ENCODE data around the gene KRTAP10-1. TPM values are rescaled to one million over a fixed set of nuclear protein-coding genes. Genes with fewer than 3 reads are reported as not detected.

KRTAP10-1 gene
- total RNA-seq, 1 donor from 2014 or later: not detected

DNA sequence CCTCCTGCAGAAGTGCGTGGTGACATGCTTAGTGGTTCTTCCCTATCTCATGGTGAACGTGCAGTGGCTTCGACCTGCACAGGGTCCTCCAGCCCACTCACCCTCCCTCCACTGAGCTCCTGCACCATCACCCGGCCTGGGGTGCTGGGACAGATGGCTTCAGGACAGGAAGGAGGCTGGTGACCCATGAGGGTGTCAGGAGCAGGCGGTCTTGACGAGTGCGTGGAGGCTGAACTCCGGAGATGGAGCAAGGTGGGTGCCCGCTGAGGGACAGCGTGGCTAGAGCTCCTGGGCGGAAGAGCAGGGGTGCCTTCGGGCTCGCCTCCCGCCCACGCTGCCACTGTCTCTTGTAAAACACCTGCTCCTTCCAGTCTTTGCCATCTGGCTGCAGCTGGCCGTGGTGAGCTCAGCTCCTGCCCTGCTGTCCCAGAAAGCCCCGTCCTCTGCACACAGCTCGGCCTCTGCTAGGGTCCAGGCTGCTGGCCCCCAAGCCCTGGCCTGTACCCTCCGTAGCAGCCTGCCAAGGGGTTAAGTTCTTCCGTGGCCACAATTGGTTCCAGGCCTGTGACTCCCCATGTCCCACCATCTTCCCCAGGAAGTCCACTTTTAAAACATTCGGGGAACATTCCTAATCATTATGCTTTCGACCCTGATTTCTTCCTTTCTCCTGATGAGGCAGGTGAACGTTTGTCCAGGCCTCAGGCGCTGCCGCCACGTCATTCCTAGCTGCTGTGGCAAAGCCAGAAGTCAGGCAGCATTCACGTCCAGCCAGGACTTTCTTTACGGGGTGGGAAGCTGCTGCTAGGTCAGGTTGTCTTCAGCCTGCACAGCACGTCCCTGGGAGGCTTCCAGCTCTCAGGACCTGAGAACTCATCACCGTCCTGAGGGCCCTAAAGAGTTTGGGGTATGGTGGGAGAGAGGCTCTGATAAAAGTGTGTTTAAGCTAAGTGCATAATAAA lies 8.1 kb downstream of the KRTAP10-1 start:
- intact Hi-C loops (cut with DNase I): no loop called here
- no peak for ATAC-seq
- DNase-seq (ENCODE audit: low spot score): peak; percentile 49

DNA sequence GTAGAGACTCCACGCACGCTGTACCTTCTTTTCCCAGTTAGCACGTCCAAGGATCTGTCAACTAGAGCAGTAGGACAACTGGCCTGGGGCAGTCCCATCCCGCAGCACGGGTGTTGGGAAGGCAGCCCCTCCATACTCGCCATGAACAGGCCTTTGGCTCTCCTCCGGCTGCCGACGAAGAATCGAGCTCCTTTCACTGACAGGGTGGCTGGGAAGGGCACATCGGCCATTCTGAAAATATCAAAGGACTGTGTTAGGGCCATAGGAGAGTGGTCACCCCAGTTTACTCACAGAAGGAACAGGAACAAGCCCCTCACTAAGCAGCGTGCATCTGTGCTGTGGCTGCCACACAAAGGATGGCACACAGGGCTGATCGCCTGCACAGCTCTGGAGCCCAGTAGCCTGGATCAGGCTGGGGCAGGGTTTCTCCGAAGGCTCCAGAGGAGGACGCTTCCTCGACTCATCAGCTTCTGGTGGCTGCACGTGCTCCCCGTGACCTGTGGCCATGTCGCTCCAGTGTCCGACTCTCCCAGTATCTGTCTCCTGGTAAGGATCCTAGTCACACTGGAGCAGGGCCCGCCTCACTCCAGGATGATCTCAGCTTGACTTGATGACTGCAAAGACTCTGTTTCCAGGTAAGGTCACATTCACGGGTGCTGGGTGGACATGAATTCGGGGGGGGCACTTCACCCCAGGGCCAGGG lies 8.9 kb downstream of the KRTAP10-1 start:
- no peak for ATAC-seq
- intact Hi-C loops (cut with DNase I): no loop called here
- peak; percentile 42 for DNase-seq (ENCODE audit: low spot score)

DNA sequence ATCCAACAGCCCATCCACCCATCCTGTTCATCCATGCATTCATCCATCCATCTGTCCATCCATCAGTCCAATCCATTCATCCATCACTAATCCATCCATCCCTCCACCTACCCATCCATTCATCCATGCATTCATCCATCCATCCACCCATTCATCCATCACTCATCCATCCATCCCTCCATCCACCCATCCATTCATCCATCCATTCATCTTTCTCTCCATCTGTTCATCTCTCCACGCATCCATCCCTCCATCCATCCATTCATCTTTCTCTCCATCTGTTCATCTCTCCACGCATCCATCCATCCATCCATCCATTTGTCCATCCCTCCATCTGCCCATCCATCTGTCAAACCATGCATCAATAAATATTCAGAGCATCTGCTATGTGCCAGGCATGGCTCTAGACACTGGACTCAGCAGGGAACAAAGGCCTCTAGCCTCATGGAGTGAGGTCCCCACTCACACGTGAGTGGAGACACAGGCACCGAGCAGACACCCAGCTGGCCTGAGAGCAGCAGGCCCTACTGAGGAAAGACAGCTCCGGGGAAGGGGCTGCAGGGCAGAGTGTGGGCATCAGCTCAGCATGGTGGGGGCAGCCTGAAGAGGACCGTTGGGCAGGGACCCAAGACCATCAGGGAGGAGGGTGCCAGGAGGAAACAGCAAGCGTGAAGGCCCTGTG lies 9.6 kb downstream of the KRTAP10-1 start:
- DNase-seq (ENCODE audit: low spot score): peak; percentile 28
- intact Hi-C loops (cut with DNase I): no loop called here
- no peak for ATAC-seq

DNA sequence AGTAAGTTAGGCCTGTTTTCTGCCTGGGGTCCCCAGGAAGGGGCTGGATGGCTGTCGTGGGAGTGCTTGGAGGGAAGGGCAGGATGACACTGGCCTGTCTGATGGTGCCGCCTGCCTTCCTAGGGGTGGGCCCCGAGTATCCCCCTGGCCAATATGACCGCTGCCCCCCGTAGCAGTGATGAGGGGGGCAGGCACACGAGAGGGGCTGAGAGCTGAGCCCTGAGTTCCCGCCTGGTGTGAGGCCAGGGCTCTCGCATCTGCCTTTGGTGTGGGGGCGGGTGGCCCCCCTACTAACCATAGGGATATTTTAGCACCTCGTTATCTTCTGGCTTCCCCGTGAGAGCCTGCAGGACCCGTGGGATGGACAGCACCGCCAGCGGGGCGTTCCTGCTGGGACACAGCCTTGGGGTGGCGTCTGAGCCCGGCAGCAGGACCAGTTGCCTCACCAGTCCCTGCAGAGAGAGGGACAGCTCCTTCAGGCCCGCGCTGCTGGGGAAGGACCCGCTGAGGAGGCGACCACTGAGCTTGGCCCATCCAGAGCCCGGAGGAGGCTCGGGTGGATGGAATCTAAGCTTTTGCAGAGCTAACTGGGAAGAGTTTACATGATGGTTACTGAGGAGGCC lies 10.4 kb downstream of the KRTAP10-1 start:
- intact Hi-C loops (cut with DNase I): no loop called here
- peak; percentile 26 for DNase-seq (ENCODE audit: low spot score)
- ATAC-seq: no peak

DNA sequence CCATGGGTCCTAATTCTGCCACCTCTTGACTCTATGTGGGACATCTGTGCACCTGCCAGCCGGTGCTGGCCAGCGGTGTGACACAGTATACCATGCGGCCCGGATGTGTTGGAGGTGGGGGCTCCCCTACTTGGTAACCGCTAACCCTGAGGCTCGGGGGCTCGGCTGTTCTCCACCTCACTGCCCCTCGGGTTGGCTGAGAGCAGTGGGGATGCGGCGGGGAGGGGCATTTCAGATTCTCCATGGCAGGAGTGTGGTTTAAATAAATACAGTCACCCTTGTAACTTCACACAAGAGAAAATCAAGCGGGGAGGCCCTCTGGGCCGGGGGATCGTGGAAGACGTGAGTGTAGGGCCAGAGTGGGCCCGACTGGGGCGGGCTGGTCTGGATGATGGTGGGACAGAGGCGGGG lies 11.0 kb downstream of the KRTAP10-1 start:
- DNase-seq (ENCODE audit: low spot score) (peak; percentile 39), ATAC-seq (no peak)
- intact Hi-C loops (cut with DNase I): no loop called here

DNA sequence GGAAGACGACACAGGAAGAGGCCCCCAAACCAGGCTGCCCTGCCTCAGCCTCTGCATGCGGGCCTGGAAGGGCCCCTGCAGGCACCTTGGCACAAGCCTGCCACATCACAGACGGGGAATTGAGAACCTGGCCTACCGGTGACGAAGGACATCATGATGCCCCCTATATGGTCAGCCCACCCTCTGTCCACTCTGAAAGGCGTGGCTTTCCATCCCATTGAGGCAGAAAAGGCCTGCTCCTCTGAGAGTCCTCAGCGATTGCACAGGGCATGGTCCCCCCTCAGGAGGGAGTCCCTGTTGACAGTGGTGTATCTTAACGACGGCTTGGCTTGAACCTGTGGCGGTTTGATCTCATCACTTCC lies 11.4 kb downstream of the KRTAP10-1 start:
- ATAC-seq: no peak
- intact Hi-C loops (cut with DNase I): no loop called here
- peak; percentile 32 for DNase-seq (ENCODE audit: low spot score)

DNA sequence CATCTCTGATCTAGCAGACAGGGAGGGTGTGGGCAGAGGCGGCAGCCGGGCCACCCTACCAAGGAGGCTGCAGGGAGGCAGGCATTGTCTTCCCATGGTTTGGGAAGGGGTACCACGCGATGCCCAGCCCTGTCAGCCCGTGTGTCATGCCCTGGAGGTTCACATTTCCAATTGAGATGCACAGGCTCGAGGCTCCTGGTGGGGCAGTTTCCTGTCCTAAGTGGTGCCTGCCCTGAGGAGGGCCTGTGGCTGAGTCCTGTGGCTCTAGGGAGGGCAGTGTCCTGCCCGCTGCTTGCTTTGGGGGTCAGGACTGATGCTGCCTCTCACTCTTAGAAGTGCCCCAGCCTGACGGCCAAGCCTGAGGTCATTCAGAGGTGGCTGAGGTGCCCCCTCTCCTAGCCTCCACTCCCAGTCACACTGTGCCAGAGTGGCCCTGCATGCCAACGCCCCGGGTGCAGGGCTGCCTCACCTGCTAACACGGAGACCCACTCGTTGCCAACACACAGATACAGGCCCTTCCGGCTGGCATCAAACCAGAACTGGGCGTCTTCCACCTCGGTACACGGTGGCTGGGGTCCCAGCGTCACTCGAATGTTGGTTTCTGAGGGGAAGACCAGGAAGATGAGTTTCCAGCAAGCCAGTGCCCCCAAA lies 11.9 kb downstream of the KRTAP10-1 start:
- peak; percentile 47 for DNase-seq (ENCODE audit: low spot score)
- no peak for ATAC-seq
- intact Hi-C loops (cut with DNase I): no loop called here

DNA sequence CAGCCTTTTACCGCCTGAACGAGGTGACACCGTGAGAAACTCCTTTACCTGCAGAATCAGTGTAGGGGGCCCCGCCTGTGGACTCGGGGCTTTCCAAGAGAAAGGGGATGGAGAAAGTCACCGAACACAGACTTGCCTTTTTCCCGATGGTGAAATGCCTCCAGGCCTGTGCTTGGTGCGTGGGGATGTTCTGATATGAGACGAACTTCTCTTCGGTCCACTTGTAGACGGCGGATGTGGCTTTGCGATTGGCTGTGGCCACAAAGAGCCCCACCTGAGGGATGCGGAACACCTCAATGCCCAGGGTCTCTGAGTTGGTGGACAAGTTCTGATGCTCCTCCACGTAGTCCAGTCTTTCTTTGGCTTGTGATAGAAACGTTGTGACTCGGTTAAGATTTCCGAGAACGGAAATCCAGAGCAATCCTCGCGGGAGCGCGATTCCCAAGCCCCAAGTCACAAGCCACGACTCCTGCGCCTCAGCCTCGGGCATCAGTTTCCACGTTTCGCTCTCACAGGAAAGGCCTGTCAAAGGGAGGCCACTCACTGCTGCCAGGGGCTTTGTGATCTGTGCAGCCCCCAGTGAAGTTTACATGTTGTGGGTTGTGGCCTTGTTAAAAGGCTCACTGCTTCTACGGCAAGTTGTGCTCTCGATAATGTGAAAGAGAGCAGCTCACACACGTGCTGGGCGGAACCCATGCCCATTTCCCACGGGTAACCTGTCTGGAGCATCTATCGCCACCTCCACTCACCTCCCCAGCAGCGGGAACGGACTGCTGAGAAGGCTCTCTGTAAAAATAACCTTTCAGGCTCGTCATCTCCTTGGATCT lies 12.6 kb downstream of the KRTAP10-1 start:
- peak; percentile 44 for DNase-seq (ENCODE audit: low spot score)
- ATAC-seq: no peak
- intact Hi-C loops (cut with DNase I): no loop called here

DNA sequence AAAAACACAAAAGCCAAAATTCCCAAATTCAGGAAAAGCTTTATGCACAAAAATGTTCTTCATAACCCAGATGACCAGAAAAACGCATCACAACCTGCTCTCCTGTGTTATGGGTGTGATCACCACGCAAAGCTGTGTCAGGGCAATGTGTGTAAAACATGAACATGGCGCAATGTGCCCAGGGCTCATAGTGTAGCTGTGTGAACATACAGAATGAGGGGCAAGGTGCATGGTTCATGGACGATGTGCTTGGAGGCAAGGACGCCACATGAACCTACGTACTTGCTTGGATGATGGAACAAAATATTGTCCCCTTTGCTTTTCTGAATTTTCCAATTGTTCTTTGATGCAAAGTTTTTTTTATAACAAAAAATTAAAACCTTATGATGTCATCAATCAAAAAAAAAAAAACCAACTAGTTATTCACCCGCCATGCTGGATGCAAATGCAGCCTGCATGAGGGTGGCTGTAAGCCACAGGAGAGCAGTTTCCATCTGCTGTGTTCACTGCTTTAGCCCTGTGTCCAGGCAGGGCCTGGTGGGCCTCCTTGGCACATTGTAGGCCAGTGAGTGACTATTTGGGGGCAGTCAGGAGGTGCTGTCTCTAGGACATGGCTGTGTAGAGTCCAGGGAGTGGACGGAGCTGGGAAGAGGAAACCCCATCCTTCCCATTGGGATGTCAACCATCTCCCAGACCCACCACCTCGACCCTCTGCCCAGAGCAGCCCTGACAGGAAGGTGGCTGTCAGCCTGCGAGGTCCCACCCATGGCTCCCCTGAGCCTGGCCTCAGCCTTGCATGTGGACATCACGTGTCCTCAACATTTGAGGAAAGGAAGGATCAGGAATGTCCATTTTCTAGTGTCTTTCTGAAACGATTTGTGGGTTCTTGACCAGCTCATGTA lies 13.6 kb downstream of the KRTAP10-1 start:
- ATAC-seq (no peak), DNase-seq (ENCODE audit: low spot score) (peak; percentile 44)
- intact Hi-C loops (cut with DNase I): no loop called here

DNA sequence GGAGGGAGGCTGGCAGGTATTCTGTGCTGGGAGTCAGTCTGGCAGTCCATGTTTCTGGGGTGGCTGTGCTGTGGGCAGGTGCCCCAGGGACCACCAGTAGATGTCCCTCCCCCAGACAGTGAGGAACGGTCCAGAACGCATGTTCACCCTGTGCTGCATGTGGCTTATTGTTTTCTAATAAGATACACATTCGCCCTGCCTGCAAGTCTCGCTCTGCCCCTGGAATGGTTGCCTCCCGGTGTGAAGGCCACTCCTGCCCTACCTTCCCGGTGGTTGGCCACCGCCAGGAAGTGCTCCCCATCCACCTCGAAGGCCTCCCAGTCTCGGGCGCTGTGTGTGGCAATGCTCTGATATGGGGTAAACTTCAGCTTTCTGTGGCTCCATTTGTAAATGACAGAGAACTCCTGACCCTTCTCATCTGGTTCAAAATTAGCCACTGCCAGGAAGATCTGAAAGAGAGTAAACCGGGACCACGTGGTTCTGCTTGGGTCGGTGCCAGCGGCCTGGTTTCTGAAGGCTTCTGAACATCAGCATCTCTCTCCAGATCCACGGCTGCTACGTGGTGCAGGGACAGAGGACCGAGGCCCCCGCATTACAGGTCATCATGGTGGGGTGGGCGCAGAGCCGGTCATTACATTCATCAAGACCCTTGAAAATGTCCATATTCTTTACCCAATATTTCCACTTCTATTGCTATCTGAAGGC lies 14.5 kb downstream of the KRTAP10-1 start:
- intact Hi-C loops (cut with DNase I): no loop called here
- DNase-seq (ENCODE audit: low spot score): peak; percentile 54

DNA sequence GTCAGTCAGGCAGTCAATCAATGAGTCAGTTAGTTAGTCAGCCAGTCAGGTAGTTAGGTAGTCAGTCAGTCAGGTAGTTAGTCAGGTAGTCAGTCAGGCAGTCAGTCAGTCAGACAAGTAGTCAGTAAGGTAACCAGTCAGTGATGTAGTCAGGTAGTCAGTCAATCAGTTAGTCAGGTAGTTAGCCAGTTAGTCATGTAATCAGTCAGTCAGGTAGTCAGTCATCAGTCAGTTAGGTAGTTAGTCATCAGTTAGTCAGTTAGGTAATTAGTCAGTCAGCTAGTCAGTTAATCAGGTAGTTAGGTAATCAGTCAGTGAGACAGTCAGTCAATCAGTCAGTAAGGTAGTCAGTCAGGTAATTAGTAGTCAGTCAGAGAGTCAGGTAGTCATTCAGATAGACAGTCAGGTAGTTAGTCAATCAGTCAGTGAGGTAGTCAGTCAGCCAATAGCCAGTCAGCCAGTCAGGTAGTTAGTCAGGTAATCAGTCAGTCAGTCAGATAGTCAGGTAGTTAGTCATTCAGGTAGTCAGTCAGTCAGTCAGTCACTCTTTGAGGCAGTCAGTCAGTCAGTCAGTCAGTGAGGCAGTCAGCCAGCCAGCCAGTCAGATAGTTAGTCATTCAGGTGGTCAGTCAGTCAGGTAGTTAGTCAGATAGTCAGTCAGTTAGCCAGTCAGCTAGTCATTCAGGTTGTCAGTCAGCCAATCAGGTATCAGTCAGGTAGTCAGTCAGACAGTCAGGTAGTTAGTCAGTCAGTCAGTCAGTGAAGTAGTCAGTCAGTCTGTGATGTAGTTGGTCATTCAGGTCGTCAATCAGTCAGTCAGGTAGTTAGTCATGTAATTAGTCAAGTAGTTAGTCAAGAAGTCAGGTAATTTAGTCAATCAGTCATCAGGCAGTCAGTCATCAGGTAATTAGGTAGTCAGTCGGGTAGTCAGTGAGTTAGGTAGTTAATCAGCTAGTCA lies 15.3 kb downstream of the KRTAP10-1 start:
- no peak for DNase-seq (ENCODE audit: low spot score)
- no peak for ATAC-seq
- intact Hi-C loops (cut with DNase I): no loop called here

More for the DNA sequence above, 14.5 kb downstream of the KRTAP10-1 start:
- ATAC-seq: no peak

DNA sequence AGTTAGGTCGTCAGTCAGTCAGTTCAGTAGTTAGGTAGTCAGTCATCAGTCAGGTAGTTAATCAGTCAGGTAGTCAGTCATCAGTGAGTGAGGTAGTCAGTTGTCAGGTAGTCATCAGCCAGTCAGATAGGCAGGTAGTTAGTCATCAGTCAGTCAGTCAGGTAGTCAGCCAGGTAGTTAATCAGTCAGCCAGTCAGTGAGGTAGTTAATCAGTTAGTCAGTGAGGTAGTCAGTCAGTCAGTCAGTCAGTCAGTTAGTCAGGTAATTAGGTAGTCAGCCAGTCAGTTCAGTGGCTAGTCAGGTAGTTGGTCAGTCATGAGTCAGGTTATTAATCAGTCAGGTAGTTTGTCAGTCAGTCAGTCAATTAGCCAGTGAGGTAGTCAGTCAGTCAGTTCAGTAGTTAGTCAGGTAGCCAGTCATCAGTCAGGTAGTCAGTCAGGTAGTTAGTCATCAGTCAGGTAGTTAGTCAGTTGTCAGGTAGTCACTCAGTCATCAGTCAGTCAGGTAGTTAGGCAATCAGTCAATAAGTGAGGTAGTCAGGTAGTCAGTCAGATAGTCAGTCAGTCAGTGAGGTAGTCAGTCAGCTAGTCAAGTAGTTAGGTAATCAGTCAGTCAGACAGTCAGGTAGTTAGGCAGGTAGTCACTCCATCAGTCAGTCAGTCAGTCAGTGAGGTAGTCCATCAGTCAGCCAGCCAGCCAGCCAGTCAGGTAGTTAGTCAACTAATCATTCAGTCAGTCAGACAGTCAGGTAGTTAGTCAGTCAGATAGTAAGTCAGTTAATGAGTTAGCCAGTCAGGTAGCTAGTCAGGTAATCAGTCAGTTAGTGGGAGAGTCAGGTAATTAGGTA lies 16.2 kb downstream of the KRTAP10-1 start:
- no peak for DNase-seq (ENCODE audit: low spot score)
- no peak for ATAC-seq
- intact Hi-C loops (cut with DNase I): no loop called here

DNA sequence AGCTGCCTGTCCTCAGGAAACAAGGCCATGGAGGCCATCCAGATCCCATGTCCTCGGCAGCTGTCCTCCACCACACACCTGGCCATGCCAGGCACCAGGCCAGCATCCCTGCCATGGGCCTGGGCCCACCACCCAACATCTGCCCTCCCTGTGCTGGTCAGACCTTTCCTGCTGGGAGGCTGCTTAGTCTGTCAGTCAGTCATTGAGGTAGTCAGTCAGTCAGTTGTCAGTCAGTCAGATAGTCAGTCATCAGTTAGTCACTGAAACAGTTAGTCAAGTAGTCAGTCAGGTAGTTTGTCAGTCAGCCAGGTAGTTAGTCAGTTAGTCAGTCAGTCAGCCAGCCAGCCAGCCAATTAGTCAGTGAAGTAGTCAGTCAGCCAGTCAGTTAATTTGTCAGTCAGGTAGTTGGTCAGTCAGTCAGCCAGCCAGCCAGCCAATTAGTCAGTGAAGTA lies 17.2 kb downstream of the KRTAP10-1 start:
- ATAC-seq (no peak), DNase-seq (ENCODE audit: low spot score) (no peak)
- intact Hi-C loops (cut with DNase I): no loop called here
